Smooth muscle cell (in vitro differentiated cells): ENCODE results near the gene SDK1. TPM values are rescaled to one million over a fixed set of nuclear protein-coding genes. Genes with fewer than 3 reads are reported as not detected.

Experiments
- DNase-seq: peaks from one replicate; lab custom pipeline; 2025; ENCODE audit not compliant: unreplicated experiment; lab: John Stamatoyannopoulos, UW
- H2AFZ ChIP-seq: fragments of 200-600 bp; sonication (generic); 2 replicates; pipeline ENCODE4 v1.6.0; 2016; ENCODE audit warnings: antibody characterized with exemption, low read depth, mild to moderate bottlenecking
- H3F3A ChIP-seq: fragments of 200-600 bp; sonication (generic); 2 replicates; pipeline ENCODE4 v1.6.0; 2017; ENCODE audit warnings: antibody characterized with exemption, low read depth
- H3K27ac ChIP-seq: fragments of 200-600 bp; sonication (generic); 2 replicates; pipeline ENCODE4 v1.5.1; 2016; ENCODE audit warnings: low read depth, mild to moderate bottlenecking
- H3K27me3 ChIP-seq: fragments of 200-600 bp; sonication (generic); 2 replicates; pipeline ENCODE4 v1.6.1; 2016; ENCODE audit warnings: low read depth, mild to moderate bottlenecking
- H3K36me3 ChIP-seq: fragments of 200-600 bp; sonication (generic); 2 replicates; pipeline ENCODE4 v1.5.1; 2016; ENCODE audit warnings: low read depth
- H3K4me1 ChIP-seq: fragments of 200-600 bp; sonication (generic); 2 replicates; pipeline ENCODE4 v1.5.1; 2016; ENCODE audit warnings: low read depth
- H3K4me2 ChIP-seq: fragments of 200-600 bp; sonication (generic); 2 replicates; pipeline ENCODE4 v1.6.0; 2016; ENCODE audit warnings: mild to moderate bottlenecking
- H3K4me3 ChIP-seq: fragments of 200-600 bp; sonication (generic); 2 replicates; pipeline ENCODE4 v1.5.1; 2016; ENCODE audit warnings: mild to moderate bottlenecking
- H3K79me2 ChIP-seq: fragments of 200-600 bp; sonication (generic); 2 replicates; pipeline ENCODE4 v1.6.0; 2016; ENCODE audit warnings: low read depth, mild to moderate bottlenecking
- H3K9ac ChIP-seq: fragments of 200-600 bp; sonication (generic); 2 replicates; pipeline ENCODE4 v1.6.0; 2016; ENCODE audit warnings: low read depth
- H3K9me3 ChIP-seq: fragments of 200-600 bp; sonication (generic); replicated peaks from 2 replicates; pipeline ENCODE4 v1.5.1; 2016; ENCODE audit warnings: low read depth
- H4K20me1 ChIP-seq: fragments of 200-600 bp; sonication (generic); 2 replicates; pipeline ENCODE4 v1.6.0; 2016; ENCODE audit warnings: low read depth
- CTCF ChIP-seq: fragments of 200-600 bp; sonication (generic); IDR thresholded peaks from 2 replicates; pipeline ENCODE4 v1.5.1; 2017; ENCODE audit warnings: borderline replicate concordance, mild to moderate bottlenecking, antibody characterized with exemption; ENCODE audit not compliant: insufficient read depth, poor library complexity, severe bottlenecking
- WGBS: methylation state at CpG from one replicate; pipeline ENCODE4 v1.1.7; 2016; ENCODE audit warnings: low lambda C conversion rate; 5-methylcytosine and 5-hydroxymethylcytosine counted together
- polyA plus RNA-seq: library from polyadenylated mRNA; unstranded; fragments of >200 nt; fragmentation: Nextera tagmentation; extraction: Ambion mirVana; gene quantifications from 2 replicates; pipeline ENCODE4 v1.2.1, GENCODE V29; 2016
- total RNA-seq: library from RNA; depleted of rRNA; stranded (reverse); fragments of >200 nt; gene quantifications from 2 replicates; pipeline ENCODE4 v1.2.3, GENCODE V29; 2014

The SDK1 gene
- total and polyA plus RNA-seq, 2 experiments from 2014 or later, result 1.1 to 2.5 TPM

GRCh38 chr7:4225361-4225771 is 924.3 kb downstream of the SDK1 start:
- Histone ChIP-seq H3K9ac (no peak overlapping the region), H3K36me3 (no peaks in the 10 kb centered on the region), H3K4me2 (no peak overlapping the region), H3K27ac (no peak overlapping the region), H3K9me3 (no peaks in the 10 kb centered on the region), H3F3A (no peaks in the 10 kb centered on the region), H4K20me1 (no peaks in the 10 kb centered on the region), H3K4me3 (no peak overlapping the region), H2AFZ (no peak overlapping the region), H3K79me2 (no peaks in the 10 kb centered on the region), H3K27me3 (no peaks in the 10 kb centered on the region), H3K4me1 (peaks cover 6% of the 10 kb centered on the region)
- WGBS, result 96% methylated on average over 18 of the region's 18 CpGs
- DNase-seq, result no peak
- TF ChIP-seq CTCF, result no peak

- no peak overlapping the region for H3K4me2 ChIP-seq
- no peaks in the 10 kb centered on the region for H4K20me1 ChIP-seq
- no peak overlapping the region for H3K9ac ChIP-seq
- H3K4me3 ChIP-seq, result no peak overlapping the region
- WGBS, result 90% methylated on average over 21 of the region's 21 CpGs
- H3K79me2 ChIP-seq, result no peaks in the 10 kb centered on the region
- H3K27ac ChIP-seq, result no peak overlapping the region
- no peak for DNase-seq
- H3K36me3 ChIP-seq, result no peaks in the 10 kb centered on the region
- no peaks in the 10 kb centered on the region for H3K9me3 ChIP-seq
- no peak overlapping the region for H2AFZ ChIP-seq
- H3F3A ChIP-seq, result no peaks in the 10 kb centered on the region
- peaks cover 6% of the 10 kb centered on the region for H3K4me1 ChIP-seq
- H3K27me3 ChIP-seq, result no peaks in the 10 kb centered on the region
- no peak for TF ChIP-seq CTCF
Measured at GRCh38 chr7:4225881-4226523, 925.0 kb downstream of the SDK1 start.

- Histone ChIP-seq H3K36me3 (no peaks in the 10 kb centered on the region), H3K27me3 (no peaks in the 10 kb centered on the region), H3K79me2 (no peaks in the 10 kb centered on the region), H4K20me1 (no peaks in the 10 kb centered on the region), H3K4me2 (no peak overlapping the region), H2AFZ (no peak overlapping the region), H3K9ac (no peak overlapping the region), H3K4me1 (peaks cover 6% of the 10 kb centered on the region), H3K4me3 (no peak overlapping the region), H3F3A (no peaks in the 10 kb centered on the region), H3K27ac (no peak overlapping the region), H3K9me3 (no peaks in the 10 kb centered on the region)
- DNase-seq, result no peak
- TF ChIP-seq CTCF, result no peak
- 73% methylated on average over 6 of the region's 6 CpGs for WGBS
Measured at GRCh38 chr7:4226524-4226882, 925.5 kb downstream of the SDK1 start.
